Neutrophil (primary cell): ENCODE results near the gene RGS11.
"Not testable (repeated sequence)": the region's sequence is repeated elsewhere in the genome, so short reads cannot be mapped to it uniquely, and the experiment has no call there.

ENCODE experiments used
- H3K27ac ChIP-seq: fragments of 200-600 bp; sonication (generic); 2 replicates; pipeline ENCODE4 v1.5.1; 2016; ENCODE audit warnings: mild to moderate bottlenecking, moderate library complexity
- H3K27me3 ChIP-seq: fragments of 200-600 bp; sonication (generic); 2 replicates; pipeline ENCODE4 v1.6.0; 2016; ENCODE audit warnings: mild to moderate bottlenecking
- H3K36me3 ChIP-seq: fragments of 200-600 bp; sonication (generic); 2 replicates; pipeline ENCODE4 v1.5.1; 2017
- H3K4me1 ChIP-seq, 2 experiments: fragments of 200-600 bp in 1 of 2; sonication (generic) in 1 of 2; 1 replicate in 1 of 2; 2 replicates in 1 of 2; pipeline versions ENCODE4 v1.5.1 to v1.6.1; 2013 to 2016; ENCODE audit warnings: low read depth in 1 of 2, low read length in 1 of 2, mild to moderate bottlenecking in 1 of 2, moderate library complexity in 1 of 2; ENCODE audit not compliant: control insufficient read depth in 1 of 2, insufficient read depth in 1 of 2
- H3K4me3 ChIP-seq, 2 experiments: fragments of 200-600 bp in 1 of 2; sonication (generic) in 1 of 2; 1 replicate in 1 of 2; 2 replicates in 1 of 2; pipeline ENCODE4 v1.5.1; 2013 to 2016; ENCODE audit warnings: low read depth in 1 of 2, low read length in 1 of 2, mild to moderate bottlenecking in 1 of 2, moderate library complexity in 1 of 2
- H3K9me3 ChIP-seq: fragments of 200-600 bp; sonication (generic); 2 replicates; pipeline ENCODE4 v1.5.1; 2016
- CTCF ChIP-seq: fragments of 200-600 bp; sonication (generic); IDR thresholded peaks from 2 replicates; pipeline ENCODE4 v1.5.1; 2016; ENCODE audit warnings: antibody characterized with exemption

Gene RGS11

GRCh38 chr16:234468-235305 is 41.1 kb downstream of the RGS11 start, which contains the start of gene FAM234A:
FAM234A (plus strand) TSS chr16:234821; CDS start chr16:254414, 19,593 bp downstream.
- TF ChIP-seq CTCF = peak; percentile 9
- peaks cover 16 to 17% of the 10 kb centered on the region in 2 experiments for H3K4me1 ChIP-seq
- H3K27me3 ChIP-seq = no peaks in the 10 kb centered on the region
- H3K36me3 ChIP-seq = no peaks in the 10 kb centered on the region
- no peaks in the 10 kb centered on the region for H3K9me3 ChIP-seq
- H3K4me3 ChIP-seq = peak within 1 kb of the TSS; percentile 94 to 98
- H3K27ac ChIP-seq = peak within 1 kb of the TSS; percentile 96

DNA sequence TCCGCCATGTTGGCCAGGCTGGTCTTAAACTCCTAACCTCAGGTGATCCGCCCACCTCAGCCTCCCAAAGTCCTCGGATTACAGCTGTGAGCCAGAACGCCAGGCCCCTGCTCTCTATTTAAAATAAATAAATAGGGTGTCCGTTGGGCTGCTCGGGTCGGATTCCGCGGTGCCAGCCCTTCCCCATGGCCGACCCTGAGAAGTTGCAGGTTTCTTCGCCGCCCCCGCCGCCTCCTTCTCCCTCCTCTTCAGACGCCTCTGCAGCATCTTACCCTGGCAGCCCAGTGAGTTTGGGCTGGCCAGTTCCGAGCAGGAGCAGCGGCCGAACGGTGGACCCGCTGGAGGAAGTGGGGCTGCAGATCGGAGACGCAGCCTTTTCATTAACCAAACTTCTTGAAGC is 44.8 kb downstream of the RGS11 start:
- TF ChIP-seq CTCF = no peak
- H3K9me3 ChIP-seq = no peaks in the 10 kb centered on the region
- H3K27ac ChIP-seq = no peak overlapping the region
- H3K36me3 ChIP-seq = peaks cover 14% of the 10 kb centered on the region
- H3K4me3 ChIP-seq = no peak overlapping the region
- peaks cover 30 to 33% of the 10 kb centered on the region in 2 experiments for H3K4me1 ChIP-seq
- no peaks in the 10 kb centered on the region for H3K27me3 ChIP-seq

DNA sequence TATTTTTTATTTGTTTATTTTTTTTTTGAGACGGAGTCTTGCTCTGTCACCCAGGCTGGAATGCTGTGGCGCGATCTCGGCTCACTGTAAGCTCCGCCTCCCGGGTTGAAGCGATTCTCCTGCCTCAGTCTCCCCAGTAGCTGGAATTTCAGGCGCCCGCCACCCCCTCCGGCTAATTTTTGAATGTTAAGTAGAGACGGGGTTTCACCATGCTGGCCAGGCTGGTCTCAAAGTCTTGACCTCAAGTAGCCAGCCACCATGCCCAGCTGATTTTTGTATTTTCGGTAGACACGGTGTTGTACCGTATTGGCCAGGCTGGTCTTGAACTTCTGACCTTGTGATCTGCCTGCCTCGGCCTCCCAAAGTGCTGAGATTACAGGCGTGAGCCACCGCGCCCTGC is 45.4 kb downstream of the RGS11 start:
- not testable (repeated sequence) for H3K4me3 ChIP-seq, H3K27me3 ChIP-seq, H3K27ac ChIP-seq, H3K9me3 ChIP-seq
- Histone ChIP-seq H3K4me1 (peaks cover 25 to 27% of the 10 kb centered on the region in 2 experiments), H3K36me3 (peaks cover 19% of the 10 kb centered on the region)

DNA sequence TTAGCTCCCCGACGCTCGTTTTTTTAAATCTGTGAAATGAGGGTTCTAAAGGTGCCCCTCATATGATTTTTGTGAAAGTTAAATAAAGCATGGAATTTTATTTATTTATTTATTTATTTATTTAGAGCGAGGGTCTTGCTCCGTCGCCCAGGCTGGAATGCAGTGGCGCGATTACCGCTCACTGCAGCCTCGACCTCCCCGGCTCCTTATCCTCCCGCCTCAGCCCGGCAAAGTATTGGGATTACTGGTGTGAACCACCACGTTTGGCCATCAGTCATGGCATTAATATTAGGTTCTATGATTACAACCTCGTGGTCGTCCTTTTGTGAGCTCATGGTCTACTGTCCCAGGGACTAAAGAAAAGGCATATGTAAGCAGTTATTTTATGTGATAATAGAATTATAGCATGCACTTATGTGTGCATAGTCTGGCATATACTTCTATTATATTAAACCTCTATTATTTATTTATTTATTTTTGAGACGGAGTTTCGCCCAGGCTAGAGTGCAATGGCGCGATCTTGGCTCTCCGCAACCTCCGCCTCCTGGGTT is 45.9 kb downstream of the RGS11 start:
- Histone ChIP-seq H3K4me1 (peaks cover 19 to 22% of the 10 kb centered on the region in 2 experiments), H3K36me3 (peaks cover 22% of the 10 kb centered on the region), H3K27ac (peak overlapping the region; percentile 97), H3K4me3 (peak overlapping the region; percentile 87 to 98), H3K9me3 (no peaks in the 10 kb centered on the region), H3K27me3 (no peaks in the 10 kb centered on the region)
- TF ChIP-seq CTCF = no peak

- TF ChIP-seq CTCF = peak; percentile 35
- Histone ChIP-seq H3K36me3 (peaks cover 29% of the 10 kb centered on the region), H3K4me3 (peak within 1 kb of the TSS; percentile 87 to 98), H3K27ac (peak within 1 kb of the TSS; percentile 97), H3K4me1 (peaks cover 16 to 19% of the 10 kb centered on the region in 2 experiments), H3K27me3 (no peaks in the 10 kb centered on the region), H3K9me3 (no peaks in the 10 kb centered on the region)
Observed at GRCh38 chr16:228852-229730, 46.7 kb downstream of the RGS11 start, which contains the start of gene LUC7L. LUC7L (minus strand) TSS chr16:229449; CDS start chr16:229339, 110 bp downstream.
